Vagina (tissue), 2 donors: ENCODE measurements around the gene SEMA4A.

Experiments
- CTCF ChIP-seq, 3 experiments: fragments of 450-650 bp in 2 of 3; fragments of 200-600 bp in 1 of 3; sonication (generic) in 1 of 3; IDR thresholded peaks; one replicate each; pipeline ENCODE4 v1.5.1; 2017 to 2019; ENCODE audit warnings: antibody characterized with exemption in 3 of 3, mild to moderate bottlenecking in 2 of 3, moderate library complexity in 2 of 3
- POLR2A ChIP-seq, 2 donors: fragments of 450-650 bp; IDR thresholded peaks; one replicate each; pipeline ENCODE4 v1.6.1; 2017; ENCODE audit warnings: antibody characterized with exemption in 2 of 2, mild to moderate bottlenecking in 2 of 2, moderate library complexity in 2 of 2
- POLR2AphosphoS5 ChIP-seq, 2 donors: sonication (generic); formaldehyde crosslinking; IDR thresholded peaks; one replicate each; pipeline ENCODE4 v1.9.0; 2017; ENCODE audit warnings: antibody characterized with exemption in 2 of 2, mild to moderate bottlenecking in 2 of 2, low read depth in 1 of 2; ENCODE audit not compliant: insufficient read depth in 1 of 2

- TF ChIP-seq CTCF (IDR thresholded peaks at IDR 0.05) (no peak), POLR2AphosphoS5 (IDR thresholded peaks at IDR 0.05; ENCODE audit: insufficient read depth in 1 of 2, low read depth in 1 of 2) (peak; percentile 65 to 70), POLR2A (IDR thresholded peaks at IDR 0.05) (no peak)
Observed at GRCh38 chr1:156104065-156104810, 49.1 kb upstream of the SEMA4A start.
